ENCODE data around the gene CD9. TPM values are rescaled to one million over a fixed set of nuclear protein-coding genes. Genes with fewer than 3 reads are reported as not detected.

Gene CD9
- total RNA-seq, 2 donors from 2014 or later = 33.5 to 99.1 TPM

GRCh38 chr12:6265038-6265405 lies 64.8 kb downstream of the CD9 start:
- Histone ChIP-seq H3K4me3 (ENCODE audit: low read length) (no peak overlapping the region), H3K36me3 (ENCODE audit: control insufficient read depth, insufficient read depth, low read length) (no peaks in the 10 kb centered on the region), H3K4me1 (ENCODE audit: control insufficient read depth, insufficient read depth, low read length) (peaks cover 7% of the 10 kb centered on the region), H3K9me3 (ENCODE audit: control insufficient read depth, low read length) (no peaks in the 10 kb centered on the region), H3K27me3 (ENCODE audit: control insufficient read depth, insufficient read depth, low read length, poor library complexity, severe bottlenecking) (no peaks in the 10 kb centered on the region), H3K9ac (ENCODE audit: extremely low read depth, low read length, poor library complexity, severe bottlenecking) (no peak overlapping the region), H3K27ac (ENCODE audit: low read depth, low read length) (no peak overlapping the region)
- H3K27ac Mint-ChIP-seq = no peak overlapping the region
- DNase-seq = no peak
- peaks cover 40% of the 10 kb centered on the region for H3K4me1 Mint-ChIP-seq
- H3K4me3 Mint-ChIP-seq = no peak overlapping the region
- no peaks in the 10 kb centered on the region for H3K36me3 Mint-ChIP-seq (ENCODE audit: low read depth)
- no peak for TF ChIP-seq CTCF (conservative IDR thresholded peaks at IDR 0.05)
- WGBS, 2 experiments (ENCODE audit: insufficient coverage in 1 of 2, insufficient read length in 1 of 2) = 83 to 87% methylated on average over 2 of the region's 2 CpGs
- H3K27me3 Mint-ChIP-seq (ENCODE audit: insufficient read depth) = no peaks in the 10 kb centered on the region
- H3K9me3 Mint-ChIP-seq = no peaks in the 10 kb centered on the region

- no peak overlapping the region for H3K4me3 Mint-ChIP-seq
- no peaks in the 10 kb centered on the region for H3K27me3 Mint-ChIP-seq (ENCODE audit: insufficient read depth)
- H3K9me3 ChIP-seq (ENCODE audit: control insufficient read depth, low read length) = no peaks in the 10 kb centered on the region
- no peaks in the 10 kb centered on the region for H3K9me3 Mint-ChIP-seq
- no peak overlapping the region for H3K27ac Mint-ChIP-seq
- H3K4me3 ChIP-seq (ENCODE audit: low read length) = no peak overlapping the region
- 95 to 100% methylated on average over 4 to 7 of the region's 7 CpGs for WGBS, 2 experiments (ENCODE audit: insufficient coverage in 1 of 2, insufficient read length in 1 of 2)
- peaks cover 40% of the 10 kb centered on the region for H3K4me1 Mint-ChIP-seq
- H3K36me3 ChIP-seq (ENCODE audit: control insufficient read depth, insufficient read depth, low read length) = no peaks in the 10 kb centered on the region
- no peaks in the 10 kb centered on the region for H3K36me3 Mint-ChIP-seq (ENCODE audit: low read depth)
- H3K9ac ChIP-seq (ENCODE audit: extremely low read depth, low read length, poor library complexity, severe bottlenecking) = no peak overlapping the region
- no peak for DNase-seq
- no peak overlapping the region for H3K27ac ChIP-seq (ENCODE audit: low read depth, low read length)
- no peak for TF ChIP-seq CTCF (conservative IDR thresholded peaks at IDR 0.05)
- no peaks in the 10 kb centered on the region for H3K27me3 ChIP-seq (ENCODE audit: control insufficient read depth, insufficient read depth, low read length, poor library complexity, severe bottlenecking)
- peaks cover 7% of the 10 kb centered on the region for H3K4me1 ChIP-seq (ENCODE audit: control insufficient read depth, insufficient read depth, low read length)
Observed at GRCh38 chr12:6266541-6266966, 66.4 kb downstream of the CD9 start.

DNA sequence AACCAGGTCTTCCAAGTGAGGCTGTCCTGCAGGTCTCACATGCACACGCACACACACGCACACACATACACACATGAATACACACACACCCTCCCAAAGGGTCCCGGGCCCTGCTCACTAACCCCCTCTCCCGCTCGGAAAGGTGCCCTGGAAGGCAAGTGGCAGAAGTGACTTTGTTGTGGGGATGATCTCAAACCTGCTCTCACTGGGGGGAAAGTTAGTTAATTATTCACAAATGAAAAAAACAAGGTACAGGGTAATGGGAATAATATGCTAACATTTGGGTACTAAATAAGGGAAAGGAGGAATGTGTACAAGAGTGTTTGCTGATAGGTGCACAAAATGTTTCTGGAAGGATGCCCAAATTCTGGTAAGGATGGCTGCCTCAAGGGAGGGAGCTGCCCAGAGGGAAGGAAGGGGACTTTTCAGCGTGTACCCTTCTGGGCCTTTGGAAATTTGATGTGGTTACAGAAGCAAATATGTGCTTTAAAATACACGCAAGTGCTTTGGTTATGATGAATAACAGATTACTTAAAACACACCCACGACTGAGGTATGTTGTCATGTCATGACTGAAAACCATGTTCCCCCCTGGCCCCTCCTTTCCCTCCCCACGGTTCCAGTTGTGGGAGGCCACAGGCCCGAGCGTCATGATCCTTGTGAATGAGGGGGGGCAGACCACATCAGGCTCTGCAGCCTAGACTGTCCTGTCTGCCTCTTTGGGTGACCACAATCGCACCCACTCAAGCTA lies 66.9 kb downstream of the CD9 start:
- no peaks in the 10 kb centered on the region for H3K36me3 ChIP-seq (ENCODE audit: control insufficient read depth, insufficient read depth, low read length)
- Mint-ChIP-seq H3K27me3 (ENCODE audit: insufficient read depth) (no peaks in the 10 kb centered on the region), H3K4me3 (no peak overlapping the region), H3K9me3 (no peaks in the 10 kb centered on the region), H3K27ac (no peak overlapping the region), H3K36me3 (ENCODE audit: low read depth) (no peaks in the 10 kb centered on the region), H3K4me1 (peaks cover 40% of the 10 kb centered on the region)
- H3K27ac ChIP-seq (ENCODE audit: low read depth, low read length) = no peak overlapping the region
- TF ChIP-seq CTCF (conservative IDR thresholded peaks at IDR 0.05) = peak; percentile 43
- no peaks in the 10 kb centered on the region for H3K9me3 ChIP-seq (ENCODE audit: control insufficient read depth, low read length)
- H3K4me1 ChIP-seq (ENCODE audit: control insufficient read depth, insufficient read depth, low read length) = peaks cover 7% of the 10 kb centered on the region
- H3K9ac ChIP-seq (ENCODE audit: extremely low read depth, low read length, poor library complexity, severe bottlenecking) = no peak overlapping the region
- H3K4me3 ChIP-seq (ENCODE audit: low read length) = no peak overlapping the region
- WGBS, 2 experiments (ENCODE audit: insufficient coverage in 1 of 2, insufficient read length in 1 of 2) = 92 to 93% methylated on average over 5 to 12 of the region's 12 CpGs
- DNase-seq = no peak
- H3K27me3 ChIP-seq (ENCODE audit: control insufficient read depth, insufficient read depth, low read length, poor library complexity, severe bottlenecking) = no peaks in the 10 kb centered on the region

Measured in endodermal cell (in vitro differentiated cells).